Measurements from ENCODE around the gene RBPMS2.

DNA sequence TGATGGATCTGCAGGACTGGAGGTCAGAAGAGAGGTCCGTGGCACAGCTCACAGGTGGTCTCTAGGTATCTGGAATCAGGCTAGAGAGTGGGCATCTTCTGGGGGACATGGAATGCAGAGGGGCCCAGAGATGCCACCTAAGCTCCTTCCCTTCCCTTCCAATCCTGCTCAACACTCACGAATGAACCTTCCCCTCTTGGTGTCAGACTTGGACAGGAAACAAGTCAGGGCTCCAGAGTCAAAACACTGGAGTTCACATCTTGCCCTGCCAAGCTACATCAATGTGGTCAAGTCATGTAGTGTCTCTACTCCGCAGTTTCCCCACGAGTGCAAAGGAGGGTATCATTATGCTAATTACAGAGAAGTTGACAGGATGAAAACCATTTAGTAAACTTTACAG, 16.0 kb upstream of the RBPMS2 start:
- TF ChIP-seq, protein P1, sequence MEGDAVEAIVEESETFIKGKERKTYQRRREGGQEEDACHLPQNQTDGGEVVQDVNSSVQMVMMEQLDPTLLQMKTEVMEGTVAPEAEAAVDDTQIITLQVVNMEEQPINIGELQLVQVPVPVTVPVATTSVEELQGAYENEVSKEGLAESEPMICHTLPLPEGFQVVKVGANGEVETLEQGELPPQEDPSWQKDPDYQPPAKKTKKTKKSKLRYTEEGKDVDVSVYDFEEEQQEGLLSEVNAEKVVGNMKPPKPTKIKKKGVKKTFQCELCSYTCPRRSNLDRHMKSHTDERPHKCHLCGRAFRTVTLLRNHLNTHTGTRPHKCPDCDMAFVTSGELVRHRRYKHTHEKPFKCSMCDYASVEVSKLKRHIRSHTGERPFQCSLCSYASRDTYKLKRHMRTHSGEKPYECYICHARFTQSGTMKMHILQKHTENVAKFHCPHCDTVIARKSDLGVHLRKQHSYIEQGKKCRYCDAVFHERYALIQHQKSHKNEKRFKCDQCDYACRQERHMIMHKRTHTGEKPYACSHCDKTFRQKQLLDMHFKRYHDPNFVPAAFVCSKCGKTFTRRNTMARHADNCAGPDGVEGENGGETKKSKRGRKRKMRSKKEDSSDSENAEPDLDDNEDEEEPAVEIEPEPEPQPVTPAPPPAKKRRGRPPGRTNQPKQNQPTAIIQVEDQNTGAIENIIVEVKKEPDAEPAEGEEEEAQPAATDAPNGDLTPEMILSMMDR (IDR thresholded peaks at IDR 0.05), result no peak
- TF ChIP-seq POLR2A (IDR thresholded peaks at IDR 0.05), result no peak

Measured in lower leg skin (tissue), 3 donors.